DOHH2 (cell line): ENCODE data around the gene CPNE5.

Source experiments
- CTCF ChIP-seq: fragments of 200-600 bp; sonication (generic); IDR thresholded peaks from one replicate; pipeline ENCODE4 v1.5.1; 2014; ENCODE audit warnings: antibody characterized with exemption, mild to moderate bottlenecking, low read depth, low read length; ENCODE audit not compliant: poor library complexity, severe bottlenecking
- EZH2phosphoT487 ChIP-seq: fragments of 200-600 bp; sonication (generic); IDR thresholded peaks from 2 replicates; pipeline ENCODE4 v1.6.1; 2017; ENCODE audit warnings: borderline replicate concordance, mild to moderate bottlenecking, antibody characterized with exemption, low read length, moderate library complexity, mixed read lengths

GRCh38 chr6:36760685-36761435 lies 78.4 kb downstream of the CPNE5 start:
- no peak for TF ChIP-seq CTCF
- TF ChIP-seq EZH2phosphoT487 = no peak
